Keratinocyte (primary cell): ENCODE results near the gene HDAC3. TPM values are rescaled to one million over a fixed set of nuclear protein-coding genes. Genes with fewer than 3 reads are reported as not detected.
"Not testable (repeated sequence)": the region's sequence is repeated elsewhere in the genome, so short reads cannot be mapped to it uniquely, and the experiment has no call there.

Experiments
- DNase-seq: peaks from one replicate; pipeline ENCODE4 v3.0.0-alpha.2; 2011; ENCODE audit warnings: low read depth, missing footprints, low spot score
- FAIRE-seq: peaks from 2 replicates; lab custom pipeline; 2011; peaks lifted over from hg19 to GRCh38; lab: Jason Lieb, UNC
- H2AFZ ChIP-seq: 2 replicates; pipeline ENCODE4 v1.6.0; 2012; ENCODE audit warnings: low read length, control low read depth, inconsistent platforms; ENCODE audit not compliant: control insufficient read depth
- H3K27ac ChIP-seq: 2 replicates; pipeline ENCODE4 v1.5.1; 2011; ENCODE audit warnings: low read length; ENCODE audit not compliant: control insufficient read depth, insufficient read depth
- H3K27me3 ChIP-seq: 3 replicates; pipeline ENCODE4 v1.6.0; 2011; ENCODE audit warnings: low read length; ENCODE audit not compliant: control insufficient read depth, insufficient read depth; ENCODE audit errors: extremely low read depth
- H3K36me3 ChIP-seq, 2 experiments: 2 replicates in 1 of 2; 3 replicates in 1 of 2; pipeline ENCODE4 v1.5.1; 2011; ENCODE audit warnings: low read length in 2 of 2, mild to moderate bottlenecking in 1 of 2; ENCODE audit not compliant: control insufficient read depth in 2 of 2, insufficient read depth in 2 of 2; ENCODE audit errors: extremely low read depth in 1 of 2
- H3K4me1 ChIP-seq: 3 replicates; pipeline ENCODE4 v1.5.1; 2011; ENCODE audit warnings: low read length; ENCODE audit not compliant: control insufficient read depth, insufficient read depth; ENCODE audit errors: extremely low read depth
- H3K4me2 ChIP-seq: 3 replicates; pipeline ENCODE4 v1.6.0; 2011; ENCODE audit warnings: low read depth, low read length; ENCODE audit not compliant: control insufficient read depth, insufficient read depth; ENCODE audit errors: extremely low read depth
- H3K4me3 ChIP-seq, 3 experiments: fragments of 200-600 bp in 1 of 3; sonication (generic) in 1 of 3; 2 replicates in 2 of 3; 3 replicates in 1 of 3; pipeline ENCODE4 v1.5.1; 2011 to 2016; ENCODE audit warnings: low read length in 3 of 3, mild to moderate bottlenecking in 3 of 3, control low read depth in 2 of 3, inconsistent platforms in 1 of 3, low read depth in 1 of 3, mixed read lengths in 1 of 3, mixed run types in 1 of 3, moderate library complexity in 1 of 3; ENCODE audit not compliant: control insufficient read depth in 2 of 3, insufficient read depth in 2 of 3; ENCODE audit errors: extremely low read depth in 1 of 3
- H3K79me2 ChIP-seq: 2 replicates; pipeline ENCODE4 v1.6.0; 2012; ENCODE audit warnings: low read length; ENCODE audit not compliant: control insufficient read depth, insufficient read depth
- H3K9ac ChIP-seq: 3 replicates; pipeline ENCODE4 v1.6.0; 2011; ENCODE audit warnings: low read length; ENCODE audit not compliant: control insufficient read depth, insufficient read depth; ENCODE audit errors: extremely low read depth
- H3K9me1 ChIP-seq: 3 replicates; pipeline ENCODE4 v1.6.0; 2011; ENCODE audit warnings: low read length; ENCODE audit not compliant: control insufficient read depth, insufficient read depth; ENCODE audit errors: extremely low read depth
- H3K9me3 ChIP-seq: 2 replicates; pipeline ENCODE4 v1.5.1; 2012; ENCODE audit warnings: low read depth, low read length; ENCODE audit not compliant: control insufficient read depth
- H4K20me1 ChIP-seq: 3 replicates; pipeline ENCODE4 v1.6.0; 2011; ENCODE audit warnings: low read length; ENCODE audit not compliant: control insufficient read depth, insufficient read depth; ENCODE audit errors: extremely low read depth
- CTCF ChIP-seq, 3 experiments: IDR thresholded peaks in 1 of 3; conservative IDR thresholded peaks in 1 of 3; optimal IDR thresholded peaks in 1 of 3; 2 replicates in 2 of 3; 3 replicates in 1 of 3; pipeline versions ENCODE3 to v1.5.1; 2011; ENCODE audit warnings: low read length in 3 of 3, mild to moderate bottlenecking in 3 of 3, moderate library complexity in 2 of 3, control low read depth in 1 of 3, inconsistent platforms in 1 of 3; ENCODE audit not compliant: insufficient read depth in 2 of 3; ENCODE audit errors: extremely low read depth in 1 of 3
- EZH2 ChIP-seq: IDR thresholded peaks from one replicate; pipeline ENCODE4 v1.6.1; 2012; ENCODE audit warnings: inconsistent platforms, mild to moderate bottlenecking, low read length, moderate library complexity
- dilution Hi-C: fragments of 300-500 bp; cut with MboI; formaldehyde crosslinking; loops from one replicate; pipeline ENCODE4 v1.7.0; 2020; ENCODE audit warnings: low sequenced_read_pairs; ENCODE audit not compliant: extremely low pct_ligation_motif_present
- polyA plus RNA-seq, 5 experiments: library from polyadenylated mRNA; depleted of rRNA in 3 of 5; stranded (reverse) in 3 of 5; stranded (forward) in 1 of 5; unstranded in 1 of 5; fragments of >200 nt; gene quantifications; 1 replicate in 1 of 5; 2 replicates in 3 of 5; 3 replicates in 1 of 5; pipeline versions ENCODE4 v1.2.1 to v1.2.3, GENCODE V29; 2011 to 2012; ENCODE audit warnings: missing spikeins in 2 of 5, low read depth in 1 of 5, low replicate concordance in 1 of 5

HDAC3 gene
- polyA plus RNA-seq, 1 donor (not counting 4 experiments of a cell fraction or from before 2014, with no cell fraction given) = 97.4 TPM

GRCh38 chr5:141613344-141613743, 23.3 kb downstream of the HDAC3 start:
- H3K9me1 ChIP-seq = no peaks in the 10 kb centered on the region
- FAIRE-seq (no peak), DNase-seq (no peak)
- no peaks in the 10 kb centered on the region for H3K9me3 ChIP-seq
- TF ChIP-seq EZH2 (no peak), CTCF (optimal IDR thresholded peaks at IDR 0.05 in 1 of 3, IDR thresholded peaks at IDR 0.05 in 1 of 3, conservative IDR thresholded peaks at IDR 0.05 in 1 of 3; ENCODE audit: extremely low read depth in 1 of 3, insufficient read depth in 2 of 3, low read length in 3 of 3) (no peak)
- dilution Hi-C loops = no loop called here
- H3K27me3 ChIP-seq = no peaks in the 10 kb centered on the region
- no peak overlapping the region for H2AFZ ChIP-seq
- no peak overlapping the region for H3K4me3 ChIP-seq
- peaks cover 18% of the 10 kb centered on the region for H3K4me1 ChIP-seq
- peaks cover 96% of the 10 kb centered on the region for H3K79me2 ChIP-seq
- no peak overlapping the region for H3K4me2 ChIP-seq
- H3K27ac ChIP-seq = no peak overlapping the region
- no peak overlapping the region for H3K9ac ChIP-seq
- peaks cover 6% of the 10 kb centered on the region for H4K20me1 ChIP-seq
- peaks cover 1 to 12% of the 10 kb centered on the region in 2 experiments for H3K36me3 ChIP-seq

- Histone ChIP-seq H3K27ac (no peak overlapping the region), H2AFZ (no peak overlapping the region)
- FAIRE-seq = no peak
These were observed 25.4 kb downstream of the HDAC3 start for GRCh38 chr5:141611289-141611688.

GRCh38 chr5:141609921-141610320, 26.7 kb downstream of the HDAC3 start:
- FAIRE-seq, dilution Hi-C loops: not testable (repeated sequence)
- peaks cover 95% of the 10 kb centered on the region for H3K79me2 ChIP-seq

More at GRCh38 chr5:141611289-141611688, 25.4 kb downstream of the HDAC3 start:
- Histone ChIP-seq H3K9me3 (no peaks in the 10 kb centered on the region), H3K36me3 (peaks cover 1 to 8% of the 10 kb centered on the region in 2 experiments), H3K79me2 (peaks cover 97% of the 10 kb centered on the region), H3K4me2 (no peak overlapping the region), H3K27me3 (no peaks in the 10 kb centered on the region), H3K9me1 (no peaks in the 10 kb centered on the region), H3K9ac (no peak overlapping the region), H3K4me1 (peaks cover 5% of the 10 kb centered on the region), H3K4me3 (no peak overlapping the region), H4K20me1 (peaks cover 4% of the 10 kb centered on the region)
- dilution Hi-C loops = no loop called here
- TF ChIP-seq CTCF (optimal IDR thresholded peaks at IDR 0.05 in 1 of 3, IDR thresholded peaks at IDR 0.05 in 1 of 3, conservative IDR thresholded peaks at IDR 0.05 in 1 of 3; ENCODE audit: extremely low read depth in 1 of 3, insufficient read depth in 2 of 3, low read length in 3 of 3) = no peak
- no peak for TF ChIP-seq EZH2
- DNase-seq = no peak

More at GRCh38 chr5:141609921-141610320, 26.7 kb downstream of the HDAC3 start:
- H3K4me1 ChIP-seq, H3K27me3 ChIP-seq, H3K4me2 ChIP-seq, H3K9me3 ChIP-seq, H4K20me1 ChIP-seq, H2AFZ ChIP-seq, H3K4me3 ChIP-seq, H3K36me3 ChIP-seq, H3K27ac ChIP-seq, H3K9ac ChIP-seq, DNase-seq, H3K9me1 ChIP-seq: not testable (repeated sequence)
